ENCODE measurements around the gene CIROP.

CIROP gene

DNA sequence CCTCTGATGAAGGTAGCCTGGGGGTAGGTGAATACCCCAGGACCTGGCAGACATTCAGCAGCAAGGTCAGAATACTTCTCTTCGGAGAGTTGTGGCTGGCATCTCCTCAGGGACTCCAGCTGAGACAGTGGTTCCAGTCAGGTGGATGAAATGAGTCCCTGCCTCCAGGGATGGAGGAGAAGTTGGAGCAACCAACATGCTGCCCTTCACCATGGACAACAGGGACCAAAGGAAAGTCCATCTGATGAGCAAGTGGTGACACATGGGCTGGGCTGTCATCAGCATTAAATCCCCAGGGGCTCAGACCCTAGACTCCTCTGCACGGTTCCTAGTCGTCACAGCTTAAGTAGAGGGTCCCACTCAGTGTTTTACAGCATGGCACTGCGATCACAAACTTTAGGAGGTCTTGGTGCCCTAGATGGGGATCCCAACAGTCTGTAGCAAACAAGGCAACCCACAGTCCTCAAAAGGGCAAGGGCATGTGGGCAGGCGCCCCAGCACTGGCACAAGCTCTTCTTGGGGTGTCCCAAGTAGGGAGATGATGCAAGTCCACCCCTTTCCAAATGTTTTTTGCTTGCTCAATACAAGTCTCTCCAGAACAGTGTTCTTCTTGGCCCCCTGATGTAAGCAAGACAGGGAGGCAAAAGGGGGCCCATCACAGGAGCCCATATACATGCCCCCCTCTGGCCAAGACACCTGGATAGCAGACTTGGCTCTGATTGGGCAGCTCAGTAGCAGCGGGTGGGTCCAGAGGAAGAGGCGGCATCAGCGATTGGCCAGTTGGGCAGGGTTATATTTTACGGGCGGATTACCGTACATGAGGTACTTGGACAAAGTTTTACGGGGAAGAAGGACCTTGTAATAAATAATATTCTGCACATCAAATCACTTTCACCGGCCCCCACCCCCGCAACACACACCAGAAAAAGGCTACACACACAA is 36.7 kb downstream of the CIROP start:
- FAIRE-seq = no peak

DNA sequence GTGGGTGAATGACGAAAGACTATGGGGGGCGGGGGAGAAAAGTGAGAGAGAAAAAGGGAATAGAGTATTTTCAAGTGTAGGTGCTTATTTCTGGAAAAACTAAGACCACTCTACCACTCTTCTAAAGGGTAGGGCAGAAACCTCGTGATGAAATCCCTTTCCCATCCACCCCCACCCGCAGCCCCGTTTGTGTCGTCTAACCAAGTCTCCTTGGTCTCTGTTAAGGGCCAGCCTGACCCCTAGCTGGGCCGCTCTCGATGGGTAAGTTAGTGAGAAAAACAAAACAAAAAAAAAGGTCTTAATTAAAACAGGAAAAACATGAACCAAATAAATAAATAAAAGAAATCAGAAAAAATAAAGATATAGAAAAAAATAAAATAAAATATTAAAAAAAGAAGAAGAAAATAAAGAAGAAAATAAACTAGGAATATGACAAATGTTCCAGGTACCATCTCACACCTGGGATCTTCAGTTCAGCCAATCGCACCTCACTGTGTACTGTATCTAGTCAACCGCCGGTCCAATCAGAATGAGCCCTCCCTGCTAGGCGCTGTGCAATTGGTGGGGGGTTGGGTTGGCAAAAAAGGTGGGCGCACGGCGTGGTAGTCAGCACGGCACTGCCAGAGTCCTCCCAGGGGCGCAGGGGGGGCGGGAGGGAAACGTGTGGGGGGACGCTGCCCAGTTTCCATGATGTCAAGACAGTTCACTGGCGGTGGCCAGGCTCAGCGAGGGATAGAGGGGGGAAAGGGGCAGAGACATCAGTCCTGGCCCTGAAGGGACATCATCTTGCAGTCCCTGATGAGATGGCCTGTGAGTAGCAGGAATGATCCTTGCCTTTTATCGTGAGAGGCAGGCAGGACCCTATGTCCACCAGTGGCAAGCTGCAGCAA is 37.7 kb downstream of the CIROP start:
- TF ChIP-seq POLR2A (IDR thresholded peaks at IDR 0.05; ENCODE audit: low read depth, low read length) = no peak
- FAIRE-seq (no peak), DNase-seq (ENCODE audit: insufficient read length, low spot score) (no peak)

More for the DNA sequence above, 36.7 kb downstream of the CIROP start:
- no peak for DNase-seq (ENCODE audit: insufficient read length, low spot score)
- no peak for TF ChIP-seq POLR2A (IDR thresholded peaks at IDR 0.05; ENCODE audit: low read depth, low read length)

- TF ChIP-seq POLR2A (IDR thresholded peaks at IDR 0.05; ENCODE audit: low read depth, low read length) = no peak
- FAIRE-seq = no peak
- DNase-seq (ENCODE audit: insufficient read length, low spot score) = no peak
Measured at GRCh38 chr14:23066368-23066767, 38.4 kb downstream of the CIROP start.

GRCh38 chr14:23063601-23064000 is 41.2 kb downstream of the CIROP start:
- no peak for TF ChIP-seq POLR2A (IDR thresholded peaks at IDR 0.05; ENCODE audit: low read depth, low read length)
- DNase-seq (ENCODE audit: insufficient read length, low spot score) (no peak), FAIRE-seq (no peak)

- peak; percentile 69 for DNase-seq (ENCODE audit: insufficient read length, low spot score)
- peak; percentile 68 for FAIRE-seq
Measured at GRCh38 chr14:23062002-23062401, 42.8 kb downstream of the CIROP start.

DNA sequence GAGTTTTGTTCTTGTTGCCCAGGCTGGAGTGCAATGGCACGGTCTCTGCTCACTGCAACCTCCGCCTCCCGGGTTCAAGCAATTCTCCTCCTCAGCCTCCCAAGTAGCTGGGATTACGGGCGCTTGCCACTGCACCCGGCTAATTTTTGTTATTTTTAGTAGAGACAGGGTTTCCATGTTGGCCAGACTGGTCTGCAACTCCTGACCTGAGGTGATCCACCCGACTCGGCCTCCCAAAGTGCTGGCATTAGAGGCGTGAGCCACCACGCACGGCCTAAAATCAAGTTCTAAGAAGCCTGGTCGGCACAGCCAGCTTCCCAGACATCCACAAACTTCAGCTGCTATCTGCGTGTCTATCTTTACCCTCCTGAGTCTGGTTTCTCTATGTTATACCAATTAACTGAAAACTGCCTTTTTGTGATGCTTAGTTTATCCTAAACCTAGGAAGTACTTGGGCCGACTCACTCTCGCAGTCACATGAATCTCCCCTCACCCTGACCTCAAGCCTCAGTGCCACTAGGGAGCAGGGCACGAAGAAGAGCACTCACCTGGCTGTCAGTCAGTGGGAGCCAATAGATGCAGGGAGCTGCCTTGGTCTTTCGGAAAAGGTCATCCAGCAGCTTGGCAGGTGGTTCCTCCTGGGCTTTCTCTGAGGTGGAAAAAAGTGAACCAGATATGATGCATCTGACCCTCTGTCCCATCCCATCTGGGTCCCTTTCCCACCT is 44.1 kb downstream of the CIROP start:
- FAIRE-seq = no peak
- no peak for TF ChIP-seq POLR2A (IDR thresholded peaks at IDR 0.05; ENCODE audit: low read depth, low read length)
- no peak for DNase-seq (ENCODE audit: insufficient read length, low spot score)

More at GRCh38 chr14:23062002-23062401, 42.8 kb downstream of the CIROP start:
- no peak for TF ChIP-seq POLR2A (IDR thresholded peaks at IDR 0.05; ENCODE audit: low read depth, low read length)

- no peak for TF ChIP-seq POLR2A (IDR thresholded peaks at IDR 0.05; ENCODE audit: low read depth, low read length)
- DNase-seq (ENCODE audit: insufficient read length, low spot score) (no peak), FAIRE-seq (no peak)
Measured at GRCh38 chr14:23058654-23059504, 45.9 kb downstream of the CIROP start.

DNA sequence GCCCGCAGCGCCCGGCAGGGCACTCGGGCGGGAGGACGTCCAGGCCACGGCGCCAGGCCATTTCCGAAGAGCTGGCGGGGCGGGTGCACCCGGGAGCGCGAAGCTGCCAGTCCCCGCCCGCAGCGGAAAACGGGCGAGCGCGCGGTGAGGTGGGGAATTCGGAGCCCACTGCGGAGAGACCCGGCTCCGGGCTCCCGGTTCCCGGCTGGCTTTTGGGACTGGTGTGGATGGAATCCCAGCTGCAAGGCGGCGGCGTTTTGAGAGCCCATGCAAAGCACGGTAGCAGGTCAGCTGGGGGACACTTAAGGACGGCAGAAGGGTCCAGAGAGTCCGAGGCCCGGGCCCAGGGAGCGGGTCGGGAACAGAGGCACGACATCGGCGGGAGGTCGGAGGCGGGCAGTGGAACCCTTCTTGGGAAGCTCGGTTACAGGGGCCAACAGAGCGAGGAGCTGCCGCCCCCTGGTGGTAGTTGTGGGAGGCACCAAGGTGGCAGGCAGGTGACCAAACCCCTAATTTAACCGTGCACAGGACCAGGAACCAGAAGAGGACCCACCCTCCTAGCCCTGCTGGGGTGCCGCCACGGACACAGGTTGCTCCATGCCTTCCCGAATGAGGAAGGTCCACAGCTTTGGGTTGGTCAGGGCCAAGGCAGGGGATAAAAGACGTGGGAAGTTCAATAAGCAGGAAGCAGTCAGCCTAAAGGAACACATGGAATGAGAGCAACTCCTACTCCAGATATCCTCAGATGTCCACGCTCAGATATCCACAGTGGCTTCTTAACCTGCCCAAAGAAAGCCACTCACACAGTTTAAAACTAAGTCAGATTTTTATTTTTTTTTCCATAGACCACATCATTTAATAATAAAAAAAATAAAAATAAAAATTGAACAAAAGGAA is 46.8 kb downstream of the CIROP start:
- FAIRE-seq = no peak
- TF ChIP-seq POLR2A (IDR thresholded peaks at IDR 0.05; ENCODE audit: low read depth, low read length) = no peak
- DNase-seq (ENCODE audit: insufficient read length, low spot score) = peak; percentile 81

GRCh38 chr14:23056956-23057756 is 47.6 kb downstream of the CIROP start, which contains the start of gene CDH24:
Gene CDH24, minus strand, starts transcription at chr14:23057520. Its CDS starts 1,787 bp downstream, at chr14:23055733.
- TF ChIP-seq POLR2A (IDR thresholded peaks at IDR 0.05; ENCODE audit: low read depth, low read length) = peak; percentile 46
- FAIRE-seq (no peak), DNase-seq (ENCODE audit: insufficient read length, low spot score) (peak; percentile 63)

DNA sequence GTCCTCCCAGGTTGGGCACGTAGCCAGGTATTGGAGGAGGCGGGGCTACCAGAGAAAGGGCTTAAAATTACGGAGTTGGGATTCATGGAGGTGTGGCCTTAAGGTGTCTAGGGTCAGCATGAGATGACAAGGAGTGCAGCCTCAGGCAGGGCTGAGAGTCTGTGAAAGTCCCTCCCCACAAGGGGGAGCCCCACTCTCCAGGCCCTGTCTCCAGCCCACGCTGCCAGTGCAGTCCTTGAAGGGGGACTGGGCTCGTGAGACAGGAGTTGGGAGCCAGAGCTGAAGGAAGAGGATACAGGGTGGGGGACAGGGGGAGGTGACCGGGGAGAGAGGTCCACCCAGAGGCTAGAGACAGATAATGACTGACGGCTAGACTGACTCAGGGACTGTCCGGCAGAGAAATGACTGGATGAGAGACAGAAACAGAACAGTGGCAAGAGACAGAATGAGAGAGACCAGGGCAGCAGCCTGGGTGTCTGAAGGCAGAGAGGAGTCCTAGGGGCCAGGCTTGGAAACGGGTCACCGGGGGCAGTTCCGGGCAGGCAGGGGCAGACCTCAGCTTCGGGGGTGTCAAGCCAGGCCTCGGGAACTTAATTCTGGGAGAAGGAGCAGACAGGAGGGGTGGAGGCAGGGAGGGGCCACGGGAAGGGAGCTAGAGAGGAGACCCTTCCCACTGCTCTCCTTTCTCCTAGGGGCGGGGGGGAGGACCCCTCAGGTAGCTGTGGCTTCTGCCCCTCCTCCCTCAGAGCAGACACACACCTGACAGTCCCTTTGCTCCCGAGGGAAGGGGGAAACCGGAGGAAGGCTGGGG is 48.4 kb downstream of the CIROP start:
- FAIRE-seq = no peak
- peak; percentile 83 for DNase-seq (ENCODE audit: insufficient read length, low spot score)
- no peak for TF ChIP-seq POLR2A (IDR thresholded peaks at IDR 0.05; ENCODE audit: low read depth, low read length)
